Stomach (tissue), 4 donors: ENCODE data around the gene ANGPTL2.

Experiments
- EP300 ChIP-seq: sonication (generic); formaldehyde crosslinking; IDR thresholded peaks from one replicate; pipeline ENCODE4 v1.6.1; 2017; ENCODE audit warnings: antibody characterized with exemption
- POLR2A ChIP-seq, 4 donors: fragments of 450-650 bp; IDR thresholded peaks; one replicate each; pipeline ENCODE4 v1.6.1; 2016; ENCODE audit warnings: antibody characterized with exemption in 4 of 4, control low read depth in 2 of 4, mild to moderate bottlenecking in 1 of 4, moderate library complexity in 1 of 4
- POLR2AphosphoS5 ChIP-seq, 3 donors: sonication (generic); formaldehyde crosslinking; IDR thresholded peaks; one replicate each; pipeline ENCODE4 v1.6.1; 2016; ENCODE audit warnings: antibody characterized with exemption in 3 of 3
- TF ChIP-seq, protein P1 (sequence below), 7 experiments: fragments of 450-650 bp in 4 of 7; fragments of 200-600 bp in 3 of 7; sonication (generic) in 3 of 7; IDR thresholded peaks; one replicate each; pipeline ENCODE4 v1.5.1; 2016 to 2019; ENCODE audit warnings: antibody characterized with exemption in 7 of 7, control low read depth in 2 of 7, mild to moderate bottlenecking in 1 of 7

DNA sequence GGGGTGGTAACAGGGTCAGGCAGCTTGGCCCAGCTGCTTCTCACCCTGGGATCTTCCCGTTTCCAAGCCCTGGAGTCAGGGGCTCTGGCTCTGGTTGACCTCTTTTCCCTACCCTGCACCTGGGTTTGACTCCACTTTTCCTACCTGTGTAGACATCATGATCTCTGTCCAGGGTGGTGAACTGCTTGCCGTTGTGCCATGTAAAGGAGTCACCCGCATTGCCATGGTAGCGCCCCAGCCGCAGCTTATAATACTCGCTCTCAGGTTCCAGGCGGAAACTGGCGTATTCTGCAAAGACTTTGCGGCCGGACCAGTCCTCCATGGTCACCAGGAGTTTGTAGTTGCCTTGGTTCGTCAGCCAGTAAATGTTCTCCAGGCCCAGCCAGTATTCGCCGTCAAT, 30.9 kb downstream of the ANGPTL2 start:
- TF ChIP-seq, protein P1, sequence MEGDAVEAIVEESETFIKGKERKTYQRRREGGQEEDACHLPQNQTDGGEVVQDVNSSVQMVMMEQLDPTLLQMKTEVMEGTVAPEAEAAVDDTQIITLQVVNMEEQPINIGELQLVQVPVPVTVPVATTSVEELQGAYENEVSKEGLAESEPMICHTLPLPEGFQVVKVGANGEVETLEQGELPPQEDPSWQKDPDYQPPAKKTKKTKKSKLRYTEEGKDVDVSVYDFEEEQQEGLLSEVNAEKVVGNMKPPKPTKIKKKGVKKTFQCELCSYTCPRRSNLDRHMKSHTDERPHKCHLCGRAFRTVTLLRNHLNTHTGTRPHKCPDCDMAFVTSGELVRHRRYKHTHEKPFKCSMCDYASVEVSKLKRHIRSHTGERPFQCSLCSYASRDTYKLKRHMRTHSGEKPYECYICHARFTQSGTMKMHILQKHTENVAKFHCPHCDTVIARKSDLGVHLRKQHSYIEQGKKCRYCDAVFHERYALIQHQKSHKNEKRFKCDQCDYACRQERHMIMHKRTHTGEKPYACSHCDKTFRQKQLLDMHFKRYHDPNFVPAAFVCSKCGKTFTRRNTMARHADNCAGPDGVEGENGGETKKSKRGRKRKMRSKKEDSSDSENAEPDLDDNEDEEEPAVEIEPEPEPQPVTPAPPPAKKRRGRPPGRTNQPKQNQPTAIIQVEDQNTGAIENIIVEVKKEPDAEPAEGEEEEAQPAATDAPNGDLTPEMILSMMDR (IDR thresholded peaks at IDR 0.05): no peak
- TF ChIP-seq POLR2AphosphoS5 (IDR thresholded peaks at IDR 0.05) (no peak), EP300 (no peak), POLR2A (IDR thresholded peaks at IDR 0.05) (no peak)
